Mesenchymal stem cell (in vitro differentiated cells and primary cell): ENCODE measurements around the gene ZNF646.

Experiments used
- DNase-seq: peaks from one replicate; pipeline ENCODE4 v3.0.0-alpha.2; 2013
- H2AFZ ChIP-seq: one replicate; pipeline ENCODE4 v1.6.1; 2013; ENCODE audit warnings: low read depth, mild to moderate bottlenecking, control low read depth, inconsistent platforms, low read length, moderate library complexity
- H2AK5ac ChIP-seq: 2 replicates; pipeline ENCODE4 v1.6.1; 2013; ENCODE audit warnings: low read length, moderate library complexity, mild to moderate bottlenecking, inconsistent platforms; ENCODE audit not compliant: severe bottlenecking
- H2BK120ac ChIP-seq: one replicate; pipeline ENCODE4 v1.6.1; 2013; ENCODE audit warnings: low read depth, mild to moderate bottlenecking, inconsistent platforms, low read length, moderate library complexity
- H2BK12ac ChIP-seq, 2 experiments: one replicate each; pipeline ENCODE4 v1.6.1; 2013; ENCODE audit warnings: inconsistent platforms in 2 of 2, low read length in 2 of 2, mild to moderate bottlenecking in 2 of 2, moderate library complexity in 2 of 2, control low read depth in 1 of 2
- H2BK15ac ChIP-seq: one replicate; pipeline ENCODE4 v1.6.1; 2013; ENCODE audit warnings: mild to moderate bottlenecking, low read depth, inconsistent platforms; ENCODE audit not compliant: poor library complexity, severe bottlenecking
- H2BK5ac ChIP-seq: 2 replicates; pipeline ENCODE4 v1.6.1; 2013; ENCODE audit warnings: low read depth, mild to moderate bottlenecking, low read length, control low read depth, inconsistent platforms; ENCODE audit not compliant: poor library complexity, severe bottlenecking
- H3K14ac ChIP-seq, 2 experiments: one replicate each; pipeline ENCODE4 v1.6.1; 2013; ENCODE audit warnings: inconsistent platforms in 2 of 2, low read length in 2 of 2, control low read depth in 1 of 2, mild to moderate bottlenecking in 1 of 2, moderate library complexity in 1 of 2
- H3K18ac ChIP-seq, 2 experiments: one replicate each; pipeline ENCODE4 v1.6.1; 2013; ENCODE audit warnings: inconsistent platforms in 2 of 2, low read length in 2 of 2, control low read depth in 1 of 2, low read depth in 1 of 2, mild to moderate bottlenecking in 1 of 2
- H3K23ac ChIP-seq, 2 experiments: one replicate each; pipeline ENCODE4 v1.6.1; 2013; ENCODE audit warnings: inconsistent platforms in 2 of 2, low read length in 2 of 2, mild to moderate bottlenecking in 2 of 2, moderate library complexity in 2 of 2, control low read depth in 1 of 2
- H3K27ac ChIP-seq: 2 replicates; pipeline ENCODE4 v1.5.1; 2013; ENCODE audit warnings: mild to moderate bottlenecking, moderate library complexity, low read length, control low read depth, inconsistent platforms; ENCODE audit not compliant: poor library complexity, severe bottlenecking
- H3K27me3 ChIP-seq, 2 experiments: 2 replicates each; pipeline versions ENCODE4 v1.6.1 to v1.7.0; 2013; ENCODE audit warnings: low read length in 2 of 2, mild to moderate bottlenecking in 2 of 2, moderate library complexity in 2 of 2, control low read depth in 1 of 2, inconsistent platforms in 1 of 2; ENCODE audit not compliant: control insufficient read depth in 1 of 2, insufficient read depth in 1 of 2
- H3K36me3 ChIP-seq, 2 experiments: 2 replicates each; pipeline versions ENCODE4 v1.6.1 to v1.7.0; 2013; ENCODE audit warnings: low read length in 2 of 2, control low read depth in 1 of 2, inconsistent platforms in 1 of 2, low read depth in 1 of 2, mild to moderate bottlenecking in 1 of 2; ENCODE audit not compliant: insufficient read depth in 2 of 2, control insufficient read depth in 1 of 2
- H3K4ac ChIP-seq, 2 experiments: one replicate each; pipeline ENCODE4 v1.6.1; 2013; ENCODE audit warnings: inconsistent platforms in 2 of 2, low read length in 2 of 2, mild to moderate bottlenecking in 2 of 2, moderate library complexity in 2 of 2, control low read depth in 1 of 2, low read depth in 1 of 2
- H3K4me1 ChIP-seq: 2 replicates; pipeline ENCODE4 v1.6.1; 2013; ENCODE audit warnings: low read depth, low read length, control low read depth; ENCODE audit not compliant: control insufficient read depth, insufficient read depth
- H3K4me2 ChIP-seq: 2 replicates; pipeline ENCODE4 v1.6.1; 2013; ENCODE audit warnings: low read length, mild to moderate bottlenecking, inconsistent platforms; ENCODE audit not compliant: poor library complexity, severe bottlenecking
- H3K4me3 ChIP-seq, 2 experiments: 2 replicates each; pipeline versions ENCODE4 v1.5.1 to v1.7.0; 2013; ENCODE audit warnings: low read length in 2 of 2, mild to moderate bottlenecking in 2 of 2, control low read depth in 1 of 2, low read depth in 1 of 2; ENCODE audit not compliant: insufficient read depth in 1 of 2
- H3K79me1 ChIP-seq: replicated peaks from 2 replicates; pipeline ENCODE4 v1.6.1; 2013; ENCODE audit warnings: mild to moderate bottlenecking, control low read depth, low read length, inconsistent platforms; ENCODE audit not compliant: poor library complexity, severe bottlenecking
- H3K9ac ChIP-seq: 2 replicates; pipeline ENCODE4 v1.7.0; 2013; ENCODE audit warnings: mild to moderate bottlenecking, low read length, moderate library complexity
- H3K9me3 ChIP-seq: 2 replicates; pipeline ENCODE4 v1.7.0; 2013; ENCODE audit warnings: mild to moderate bottlenecking, low read length; ENCODE audit not compliant: control insufficient read depth
- H4K8ac ChIP-seq: one replicate; pipeline ENCODE4 v1.6.1; 2013; ENCODE audit warnings: inconsistent platforms, mild to moderate bottlenecking, low read length, moderate library complexity
- H4K91ac ChIP-seq: one replicate; pipeline ENCODE4 v1.6.1; 2013; ENCODE audit warnings: mild to moderate bottlenecking, low read length, inconsistent platforms
- WGBS: methylation state at CpG from one replicate; pipeline ENCODE4 v1.1.7; 2013; ENCODE audit warnings: mixed read lengths; 5-methylcytosine and 5-hydroxymethylcytosine counted together

Gene ZNF646

GRCh38 chr16:31108035-31108793 lies 34.0 kb downstream of the ZNF646 start, which contains the start of gene BCKDK:
TSS of gene BCKDK (plus strand) at chr16:31108386. CDS start at chr16:31109224, 838 bp downstream.
- Histone ChIP-seq H3K36me3 (peaks cover 40 to 43% of the 10 kb centered on the region in 2 experiments), H3K27me3 (no peaks in the 10 kb centered on the region), H2BK5ac (peak within 1 kb of the TSS; percentile 3), H3K23ac (peak within 1 kb of the TSS in 1 of 2 experiments; percentile 74), H4K8ac (peak within 1 kb of the TSS; percentile 85), H3K18ac (peak within 1 kb of the TSS; percentile 73 to 90), H3K4me3 (peak within 1 kb of the TSS; percentile 81 to 88), H3K4me1 (peaks cover 29% of the 10 kb centered on the region), H3K9me3 (no peaks in the 10 kb centered on the region), H3K4me2 (peak within 1 kb of the TSS; percentile 99), H4K91ac (peak within 1 kb of the TSS; percentile 64), H3K14ac (peak within 1 kb of the TSS; percentile 5 to 76), H2AFZ (peak within 1 kb of the TSS; percentile 87), H3K79me1 (peaks cover 40% of the 10 kb centered on the region), H3K4ac (peak within 1 kb of the TSS; percentile 62 to 75), H2BK120ac (peak within 1 kb of the TSS; percentile 42), H2AK5ac (peak within 1 kb of the TSS; percentile 23), H3K9ac (peak within 1 kb of the TSS; percentile 90), H2BK15ac (peak within 1 kb of the TSS; percentile 92), H2BK12ac (peak within 1 kb of the TSS in 1 of 2 experiments; percentile 57), H3K27ac (no peak within 1 kb of the TSS)
- 6% methylated on average over 58 of the region's 68 CpGs for WGBS
- peak; percentile 57 for DNase-seq

- Histone ChIP-seq H2AFZ (peak overlapping the region; percentile 87), H3K4me1 (peaks cover 32% of the 10 kb centered on the region), H3K27me3 (no peaks in the 10 kb centered on the region), H3K9me3 (no peaks in the 10 kb centered on the region), H4K91ac (no peak overlapping the region), H3K36me3 (peaks cover 40 to 43% of the 10 kb centered on the region in 2 experiments), H3K79me1 (peaks cover 40% of the 10 kb centered on the region), H3K4me2 (peak overlapping the region; percentile 99), H3K14ac (peak overlapping the region; percentile 5 to 70), H3K4me3 (peak overlapping the region; percentile 81 to 88), H2BK5ac (no peak overlapping the region), H2BK15ac (no peak overlapping the region), H2AK5ac (peak overlapping the region; percentile 23), H3K18ac (peak overlapping the region; percentile 73 to 90), H3K27ac (no peak overlapping the region), H2BK120ac (peak overlapping the region; percentile 42), H3K9ac (peak overlapping the region; percentile 90), H3K23ac (peak overlapping the region in 1 of 2 experiments; percentile 74), H3K4ac (peak overlapping the region; percentile 62 to 75), H4K8ac (peak overlapping the region; percentile 85), H2BK12ac (peak overlapping the region in 1 of 2 experiments; percentile 57)
- 64% methylated on average over 56 of the region's 57 CpGs for WGBS
- no peak for DNase-seq
These were observed 34.8 kb downstream of the ZNF646 start for GRCh38 chr16:31108794-31109558.

- Histone ChIP-seq H3K4me3 (peak overlapping the region in 1 of 2 experiments; percentile 88), H4K8ac (no peak overlapping the region), H3K79me1 (peaks cover 40% of the 10 kb centered on the region), H3K4ac (no peak overlapping the region), H3K27ac (no peak overlapping the region), H2BK5ac (no peak overlapping the region), H3K27me3 (no peaks in the 10 kb centered on the region), H3K4me1 (peaks cover 32% of the 10 kb centered on the region), H2BK12ac (no peak overlapping the region), H3K23ac (peak overlapping the region in 1 of 2 experiments; percentile 41), H4K91ac (no peak overlapping the region), H3K4me2 (no peak overlapping the region), H2AK5ac (no peak overlapping the region), H3K9me3 (no peaks in the 10 kb centered on the region), H3K36me3 (peaks cover 40 to 43% of the 10 kb centered on the region in 2 experiments), H2BK120ac (no peak overlapping the region), H2AFZ (no peak overlapping the region), H2BK15ac (no peak overlapping the region), H3K14ac (no peak overlapping the region), H3K18ac (no peak overlapping the region), H3K9ac (no peak overlapping the region)
- WGBS, result 95% methylated on average over 12 of the region's 12 CpGs
- DNase-seq, result no peak
These were observed 35.4 kb downstream of the ZNF646 start for GRCh38 chr16:31109622-31110021.
